IPS-15b (cell line): ENCODE results near the gene ATAD3C.
"Not testable (repeated sequence)": the region's sequence is repeated elsewhere in the genome, so short reads cannot be mapped to it uniquely, and the experiment has no call there.

Source experiments
- H3K27me3 ChIP-seq: one replicate; pipeline ENCODE4 v1.6.1; 2013; ENCODE audit warnings: low read length; ENCODE audit not compliant: control insufficient read depth, insufficient read depth
- H3K36me3 ChIP-seq: one replicate; pipeline ENCODE4 v1.6.1; 2013; ENCODE audit warnings: low read length; ENCODE audit not compliant: control insufficient read depth, insufficient read depth
- H3K4me1 ChIP-seq: one replicate; pipeline ENCODE4 v1.6.1; 2013; ENCODE audit warnings: mild to moderate bottlenecking, low read length; ENCODE audit not compliant: control insufficient read depth, insufficient read depth
- H3K4me3 ChIP-seq: one replicate; pipeline ENCODE4 v1.5.1; 2013; ENCODE audit warnings: low read depth, low read length
- H3K9ac ChIP-seq: one replicate; pipeline ENCODE4 v1.6.1; 2013; ENCODE audit warnings: low read depth, mild to moderate bottlenecking, low read length
- H3K9me3 ChIP-seq: one replicate; pipeline ENCODE4 v1.6.1; 2013; ENCODE audit warnings: mild to moderate bottlenecking, low read length; ENCODE audit not compliant: control insufficient read depth, insufficient read depth

ATAD3C gene

GRCh38 chr1:1511533-1512285, 62.2 kb downstream of the ATAD3C start, which contains the start of gene ATAD3A:
Gene ATAD3A (plus strand): TSS chr1:1512162. CDS start chr1:1512269, 107 bp downstream.
- H3K9me3 ChIP-seq: no peaks in the 10 kb centered on the region
- H3K4me3 ChIP-seq: peak within 1 kb of the TSS; percentile 78
- peak within 1 kb of the TSS; percentile 73 for H3K9ac ChIP-seq
- no peaks in the 10 kb centered on the region for H3K36me3 ChIP-seq
- H3K27me3 ChIP-seq: no peaks in the 10 kb centered on the region
- no peaks in the 10 kb centered on the region for H3K4me1 ChIP-seq

DNA sequence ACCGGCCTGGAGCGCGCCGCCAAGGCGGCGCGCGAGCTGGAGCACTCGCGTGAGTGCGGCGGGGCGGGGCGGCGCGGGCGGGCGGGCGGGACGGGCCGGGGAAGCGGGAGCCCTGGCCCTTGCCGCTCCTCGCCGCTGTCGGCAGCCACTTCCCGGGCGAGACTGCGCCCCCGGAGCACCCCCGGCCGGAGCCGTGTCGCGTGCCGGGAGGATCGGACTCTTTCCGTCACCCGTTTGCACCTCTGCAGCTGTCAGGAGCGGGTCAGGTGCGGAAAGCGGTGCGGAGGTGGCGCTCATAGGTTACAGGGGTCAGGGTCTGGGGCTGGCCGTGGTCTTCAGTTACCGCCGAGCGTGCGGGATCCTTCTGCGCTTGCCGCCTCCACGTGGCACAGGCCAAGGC, 62.9 kb downstream of the ATAD3C start:
- H3K27me3 ChIP-seq, H3K36me3 ChIP-seq, H3K9ac ChIP-seq, H3K4me1 ChIP-seq, H3K9me3 ChIP-seq: not testable (repeated sequence)
- peak overlapping the region; percentile 52 for H3K4me3 ChIP-seq

DNA sequence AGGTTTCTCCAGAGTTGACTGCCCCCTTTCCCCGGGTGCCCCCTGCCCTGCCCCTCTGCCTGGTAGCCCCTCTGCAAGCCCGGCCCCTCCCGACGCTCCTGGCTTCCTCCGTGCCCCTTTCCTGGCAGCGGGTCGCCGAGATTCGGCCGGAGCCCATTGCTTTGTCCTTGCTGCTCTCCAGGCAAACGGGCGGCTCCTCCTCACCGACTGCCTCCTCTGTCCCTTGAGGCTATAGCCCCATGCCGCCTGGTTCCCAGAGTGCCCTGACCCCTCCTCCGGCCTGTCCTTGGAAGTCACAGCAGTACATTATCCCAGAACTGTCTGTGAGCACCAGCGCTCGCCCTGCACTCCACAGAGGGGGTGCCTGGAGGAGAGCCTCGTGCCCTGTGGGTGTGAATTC, 64.2 kb downstream of the ATAD3C start:
- H3K27me3 ChIP-seq, H3K9me3 ChIP-seq, H3K9ac ChIP-seq, H3K4me1 ChIP-seq, H3K4me3 ChIP-seq: not testable (repeated sequence)
- peaks cover 12% of the 10 kb centered on the region for H3K36me3 ChIP-seq

- H3K27me3 ChIP-seq, H3K9ac ChIP-seq, H3K9me3 ChIP-seq, H3K4me3 ChIP-seq, H3K4me1 ChIP-seq: not testable (repeated sequence)
- peaks cover 12% of the 10 kb centered on the region for H3K36me3 ChIP-seq
These were observed 64.9 kb downstream of the ATAD3C start for GRCh38 chr1:1514376-1514775.

- not testable (repeated sequence) for H3K4me3 ChIP-seq, H3K9me3 ChIP-seq, H3K4me1 ChIP-seq, H3K9ac ChIP-seq, H3K27me3 ChIP-seq
- H3K36me3 ChIP-seq: peaks cover 27% of the 10 kb centered on the region
These were observed 67.4 kb downstream of the ATAD3C start for GRCh38 chr1:1516923-1517322.

- H3K36me3 ChIP-seq: peaks cover 27% of the 10 kb centered on the region
- H3K4me1 ChIP-seq: no peaks in the 10 kb centered on the region
- no peak overlapping the region for H3K4me3 ChIP-seq
- no peak overlapping the region for H3K9ac ChIP-seq
- no peaks in the 10 kb centered on the region for H3K9me3 ChIP-seq
- no peaks in the 10 kb centered on the region for H3K27me3 ChIP-seq
These were observed 68.6 kb downstream of the ATAD3C start for GRCh38 chr1:1517973-1518620.

DNA sequence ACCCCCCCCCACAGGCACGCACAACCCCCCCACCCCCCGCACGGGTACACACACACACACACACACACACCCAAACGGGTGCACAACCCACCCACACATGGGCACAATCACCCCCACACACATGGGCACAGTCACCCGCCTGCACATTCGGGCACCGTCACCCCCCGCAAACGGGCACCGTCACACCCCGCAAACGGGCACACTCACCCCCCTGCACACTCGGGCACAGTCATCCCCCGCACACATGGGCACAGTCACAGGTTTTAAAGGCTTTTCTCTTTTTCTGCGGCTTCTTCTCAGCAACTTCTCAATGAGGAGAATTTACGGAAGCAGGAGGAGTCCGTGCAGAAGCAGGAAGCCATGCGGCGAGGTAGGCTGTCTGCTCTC, 69.1 kb downstream of the ATAD3C start:
- not testable (repeated sequence) for H3K9me3 ChIP-seq, H3K4me1 ChIP-seq, H3K27me3 ChIP-seq, H3K4me3 ChIP-seq, H3K9ac ChIP-seq
- peaks cover 32% of the 10 kb centered on the region for H3K36me3 ChIP-seq
